Measurements from ENCODE around the gene SDHC.
A peak's percentile ranks its signal among the peaks of the same experiment; 100 is the strongest.
"Not testable (repeated sequence)": the region's sequence is repeated elsewhere in the genome, so short reads cannot be mapped to it uniquely, and the experiment has no call there.

The SDHC gene

GRCh38 chr1:161309868-161310267, 4.3 kb upstream of the SDHC start, which contains the start of gene MPZ:
TSS of gene MPZ (minus strand) at chr1:161309968. CDS start at chr1:161309905, 63 bp downstream.
- no peak for TF ChIP-seq CTCF (IDR thresholded peaks at IDR 0.05; ENCODE audit: low read length, missing control alignments)

GRCh38 chr1:161311595-161312181, 2.5 kb upstream of the SDHC start:
- DNase-seq (ENCODE audit: low read depth): no peak
- H3K4me3 ChIP-seq (replicated peaks; ENCODE audit: low read depth, low read length): no peak overlapping the region
- no peak for TF ChIP-seq CTCF (IDR thresholded peaks at IDR 0.05; ENCODE audit: low read length, missing control alignments)

More at GRCh38 chr1:161309868-161310267, 4.3 kb upstream of the SDHC start, which contains the start of gene MPZ:
- H3K4me3 ChIP-seq (replicated peaks; ENCODE audit: low read depth, low read length): no peak within 1 kb of the TSS
- no peak for DNase-seq (ENCODE audit: low read depth)

GRCh38 chr1:161313554-161314200, 504 bp upstream of the SDHC start:
- TF ChIP-seq CTCF (IDR thresholded peaks at IDR 0.05; ENCODE audit: low read length, missing control alignments): no peak
- H3K4me3 ChIP-seq (replicated peaks; ENCODE audit: low read depth, low read length): peak overlapping the region; percentile 70
- DNase-seq (ENCODE audit: low read depth): no peak

- H3K4me3 ChIP-seq (replicated peaks; ENCODE audit: low read depth, low read length); DNase-seq (ENCODE audit: low read depth): not testable (repeated sequence)
Observed at GRCh38 chr1:161315841-161316674, 1.9 kb downstream of the SDHC start.

- no peak overlapping the region for H3K4me3 ChIP-seq (replicated peaks; ENCODE audit: low read depth, low read length)
- no peak for TF ChIP-seq CTCF (IDR thresholded peaks at IDR 0.05; ENCODE audit: low read length, missing control alignments)
- no peak for DNase-seq (ENCODE audit: low read depth)
Observed at GRCh38 chr1:161324020-161324419, 9.8 kb downstream of the SDHC start.

GRCh38 chr1:161330346-161330745, 16.2 kb downstream of the SDHC start:
- no peak for DNase-seq (ENCODE audit: low read depth)
- H3K4me3 ChIP-seq (replicated peaks; ENCODE audit: low read depth, low read length): no peak overlapping the region
- no peak for TF ChIP-seq CTCF (IDR thresholded peaks at IDR 0.05; ENCODE audit: low read length, missing control alignments)

- no peak for TF ChIP-seq CTCF (IDR thresholded peaks at IDR 0.05; ENCODE audit: low read length, missing control alignments)
- DNase-seq (ENCODE audit: low read depth): no peak
- no peak overlapping the region for H3K4me3 ChIP-seq (replicated peaks; ENCODE audit: low read depth, low read length)
Observed at GRCh38 chr1:161333166-161333565, 19.0 kb downstream of the SDHC start.
